ENCODE data around the gene SV2C. TPM values are rescaled to one million over a fixed set of nuclear protein-coding genes. Genes with fewer than 3 reads are reported as not detected.
A peak's percentile ranks its signal among the peaks of the same experiment; 100 is the strongest.

SV2C gene
- total and polyA plus RNA-seq, 2 of the 13 experiments (the other 11 are each of a cell fraction or from before 2014, with no cell fraction given): not detected

DNA sequence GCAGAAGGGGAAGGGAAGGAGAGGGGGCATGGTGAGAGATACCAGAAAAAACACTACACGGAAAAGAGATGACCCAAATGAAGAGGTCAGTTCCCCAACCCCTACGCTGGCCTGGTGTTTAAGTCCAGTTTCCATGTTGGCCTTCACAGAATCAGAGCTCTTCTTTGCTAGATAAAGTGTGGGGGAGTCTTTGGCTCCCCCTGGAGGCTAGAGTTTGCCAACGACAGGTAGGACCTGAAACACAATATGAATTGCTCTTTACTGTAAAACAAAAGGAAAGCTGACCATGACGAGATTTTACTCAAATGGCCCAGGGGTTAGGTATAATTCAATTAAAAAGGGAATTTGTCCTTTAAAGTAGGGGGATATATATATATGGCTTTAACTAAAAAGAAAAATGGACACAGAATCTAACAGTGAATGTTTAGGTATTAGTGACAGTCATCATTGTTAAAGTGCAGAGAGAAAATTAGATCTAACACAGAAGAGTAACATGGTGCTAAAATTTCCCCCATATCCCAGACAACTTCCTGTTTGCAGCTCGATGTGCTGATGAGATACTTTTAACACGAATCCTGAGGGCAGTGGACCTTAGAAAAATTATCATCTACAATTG lies 92.0 kb downstream of the SV2C start (continued):
- TF ChIP-seq RAD21 (CRISPR knock-in tag; IDR thresholded peaks at IDR 0.05): peak; percentile 34; the same call in 1 of the 2 replicates
- TF ChIP-seq SMC3 (IDR thresholded peaks at IDR 0.05; ENCODE audit: low read length): peak; percentile 60
- TF ChIP-seq, protein P1, sequence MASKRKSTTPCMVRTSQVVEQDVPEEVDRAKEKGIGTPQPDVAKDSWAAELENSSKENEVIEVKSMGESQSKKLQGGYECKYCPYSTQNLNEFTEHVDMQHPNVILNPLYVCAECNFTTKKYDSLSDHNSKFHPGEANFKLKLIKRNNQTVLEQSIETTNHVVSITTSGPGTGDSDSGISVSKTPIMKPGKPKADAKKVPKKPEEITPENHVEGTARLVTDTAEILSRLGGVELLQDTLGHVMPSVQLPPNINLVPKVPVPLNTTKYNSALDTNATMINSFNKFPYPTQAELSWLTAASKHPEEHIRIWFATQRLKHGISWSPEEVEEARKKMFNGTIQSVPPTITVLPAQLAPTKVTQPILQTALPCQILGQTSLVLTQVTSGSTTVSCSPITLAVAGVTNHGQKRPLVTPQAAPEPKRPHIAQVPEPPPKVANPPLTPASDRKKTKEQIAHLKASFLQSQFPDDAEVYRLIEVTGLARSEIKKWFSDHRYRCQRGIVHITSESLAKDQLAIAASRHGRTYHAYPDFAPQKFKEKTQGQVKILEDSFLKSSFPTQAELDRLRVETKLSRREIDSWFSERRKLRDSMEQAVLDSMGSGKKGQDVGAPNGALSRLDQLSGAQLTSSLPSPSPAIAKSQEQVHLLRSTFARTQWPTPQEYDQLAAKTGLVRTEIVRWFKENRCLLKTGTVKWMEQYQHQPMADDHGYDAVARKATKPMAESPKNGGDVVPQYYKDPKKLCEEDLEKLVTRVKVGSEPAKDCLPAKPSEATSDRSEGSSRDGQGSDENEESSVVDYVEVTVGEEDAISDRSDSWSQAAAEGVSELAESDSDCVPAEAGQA (IDR thresholded peaks at IDR 0.05; ENCODE audit: low read depth): no peak
- TF ChIP-seq, protein P1 (CRISPR knock-in tag; IDR thresholded peaks at IDR 0.05; ENCODE audit: borderline replicate concordance): no peak
- no peak for TF ChIP-seq MEIS1 (CRISPR knock-in tag; IDR thresholded peaks at IDR 0.05; ENCODE audit: borderline replicate concordance)
- TF ChIP-seq, protein P2, sequence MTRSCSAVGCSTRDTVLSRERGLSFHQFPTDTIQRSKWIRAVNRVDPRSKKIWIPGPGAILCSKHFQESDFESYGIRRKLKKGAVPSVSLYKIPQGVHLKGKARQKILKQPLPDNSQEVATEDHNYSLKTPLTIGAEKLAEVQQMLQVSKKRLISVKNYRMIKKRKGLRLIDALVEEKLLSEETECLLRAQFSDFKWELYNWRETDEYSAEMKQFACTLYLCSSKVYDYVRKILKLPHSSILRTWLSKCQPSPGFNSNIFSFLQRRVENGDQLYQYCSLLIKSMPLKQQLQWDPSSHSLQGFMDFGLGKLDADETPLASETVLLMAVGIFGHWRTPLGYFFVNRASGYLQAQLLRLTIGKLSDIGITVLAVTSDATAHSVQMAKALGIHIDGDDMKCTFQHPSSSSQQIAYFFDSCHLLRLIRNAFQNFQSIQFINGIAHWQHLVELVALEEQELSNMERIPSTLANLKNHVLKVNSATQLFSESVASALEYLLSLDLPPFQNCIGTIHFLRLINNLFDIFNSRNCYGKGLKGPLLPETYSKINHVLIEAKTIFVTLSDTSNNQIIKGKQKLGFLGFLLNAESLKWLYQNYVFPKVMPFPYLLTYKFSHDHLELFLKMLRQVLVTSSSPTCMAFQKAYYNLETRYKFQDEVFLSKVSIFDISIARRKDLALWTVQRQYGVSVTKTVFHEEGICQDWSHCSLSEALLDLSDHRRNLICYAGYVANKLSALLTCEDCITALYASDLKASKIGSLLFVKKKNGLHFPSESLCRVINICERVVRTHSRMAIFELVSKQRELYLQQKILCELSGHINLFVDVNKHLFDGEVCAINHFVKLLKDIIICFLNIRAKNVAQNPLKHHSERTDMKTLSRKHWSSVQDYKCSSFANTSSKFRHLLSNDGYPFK (CRISPR knock-in tag; IDR thresholded peaks at IDR 0.05; ENCODE audit: borderline replicate concordance): no peak
- no peak for TF ChIP-seq ZNF451 (CRISPR knock-in tag; IDR thresholded peaks at IDR 0.05)
- TF ChIP-seq, protein P3, sequence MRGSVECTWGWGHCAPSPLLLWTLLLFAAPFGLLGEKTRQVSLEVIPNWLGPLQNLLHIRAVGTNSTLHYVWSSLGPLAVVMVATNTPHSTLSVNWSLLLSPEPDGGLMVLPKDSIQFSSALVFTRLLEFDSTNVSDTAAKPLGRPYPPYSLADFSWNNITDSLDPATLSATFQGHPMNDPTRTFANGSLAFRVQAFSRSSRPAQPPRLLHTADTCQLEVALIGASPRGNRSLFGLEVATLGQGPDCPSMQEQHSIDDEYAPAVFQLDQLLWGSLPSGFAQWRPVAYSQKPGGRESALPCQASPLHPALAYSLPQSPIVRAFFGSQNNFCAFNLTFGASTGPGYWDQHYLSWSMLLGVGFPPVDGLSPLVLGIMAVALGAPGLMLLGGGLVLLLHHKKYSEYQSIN (CRISPR knock-in tag; IDR thresholded peaks at IDR 0.05; ENCODE audit: borderline replicate concordance): no peak
- no peak for TF ChIP-seq PRMT3 (CRISPR knock-in tag; IDR thresholded peaks at IDR 0.05; ENCODE audit: borderline replicate concordance, low read depth)
